Measurements from ENCODE around the gene PITHD1. TPM values are rescaled to one million over a fixed set of nuclear protein-coding genes. Genes with fewer than 3 reads are reported as not detected.
"Not testable (repeated sequence)": the region's sequence is repeated elsewhere in the genome, so short reads cannot be mapped to it uniquely, and the experiment has no call there.

PITHD1 gene, protein sequence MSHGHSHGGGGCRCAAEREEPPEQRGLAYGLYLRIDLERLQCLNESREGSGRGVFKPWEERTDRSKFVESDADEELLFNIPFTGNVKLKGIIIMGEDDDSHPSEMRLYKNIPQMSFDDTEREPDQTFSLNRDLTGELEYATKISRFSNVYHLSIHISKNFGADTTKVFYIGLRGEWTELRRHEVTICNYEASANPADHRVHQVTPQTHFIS
- total RNA-seq (71.7 and 99.6 TPM in 2 replicates), polyA plus RNA-seq (48.1 and 61.4 TPM in 2 replicates)

DNA sequence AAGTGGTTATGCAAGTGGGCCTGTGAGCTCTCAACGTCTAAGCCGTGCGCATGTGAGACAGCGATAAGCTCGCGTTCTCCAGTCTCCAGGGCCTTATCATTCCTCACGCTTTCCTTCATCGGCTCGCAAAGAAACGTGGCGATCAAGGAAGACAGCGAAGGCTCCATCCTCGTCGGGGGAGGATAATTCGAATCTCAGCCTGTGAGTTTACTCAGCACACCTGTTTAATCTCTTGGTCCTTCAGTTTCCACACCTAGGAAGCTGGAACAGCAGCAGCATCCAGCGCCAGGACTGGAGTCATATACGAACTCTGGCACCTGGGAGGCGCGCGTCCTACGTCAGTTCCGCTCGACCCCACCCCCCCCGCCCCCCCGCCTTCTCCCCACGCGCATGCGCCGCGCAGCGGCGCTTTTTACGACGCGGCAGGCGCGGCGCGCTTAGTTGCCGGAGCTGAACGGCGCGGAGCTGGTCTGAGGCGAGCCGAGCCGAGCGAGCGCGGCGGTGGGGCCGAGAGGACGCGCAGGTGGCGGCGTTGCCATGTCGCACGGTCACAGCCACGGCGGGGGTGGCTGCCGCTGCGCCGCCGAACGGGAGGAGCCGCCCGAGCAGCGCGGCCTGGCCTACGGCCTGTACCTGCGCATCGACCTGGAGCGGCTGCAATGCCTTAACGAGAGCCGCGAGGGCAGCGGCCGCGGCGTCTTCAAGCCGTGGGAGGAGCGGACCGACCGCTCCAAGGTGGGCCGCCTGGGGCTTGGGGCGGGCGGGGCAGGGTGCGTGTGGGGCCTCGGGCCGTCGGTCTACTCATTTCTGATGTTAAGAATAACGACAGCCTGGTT is at the start of gene PITHD1:
Gene PITHD1, plus strand, starts transcription at position 440 of the 836 bp plus-strand sequence. Its CDS starts 98 bp downstream, at position 538.
- DNase-seq (ENCODE audit: low read depth in 1 of 2, low spot score in 1 of 2), result peak; percentile 90 to 91
- Histone ChIP-seq H3K9me3 (ENCODE audit: low read depth) (no peaks in the 10 kb centered on the region), H3K27ac (peak within 1 kb of the TSS; percentile 86), H3K4me3 (peak within 1 kb of the TSS; percentile 88), H3K36me3 (peaks cover 2% of the 10 kb centered on the region), H3K4me1 (ENCODE audit: low read depth) (peaks cover 14% of the 10 kb centered on the region), H3K27me3 (no peaks in the 10 kb centered on the region)
- TF ChIP-seq CTCF (IDR thresholded peaks at IDR 0.05; ENCODE audit: low read depth, low read length), result no peak

DNA sequence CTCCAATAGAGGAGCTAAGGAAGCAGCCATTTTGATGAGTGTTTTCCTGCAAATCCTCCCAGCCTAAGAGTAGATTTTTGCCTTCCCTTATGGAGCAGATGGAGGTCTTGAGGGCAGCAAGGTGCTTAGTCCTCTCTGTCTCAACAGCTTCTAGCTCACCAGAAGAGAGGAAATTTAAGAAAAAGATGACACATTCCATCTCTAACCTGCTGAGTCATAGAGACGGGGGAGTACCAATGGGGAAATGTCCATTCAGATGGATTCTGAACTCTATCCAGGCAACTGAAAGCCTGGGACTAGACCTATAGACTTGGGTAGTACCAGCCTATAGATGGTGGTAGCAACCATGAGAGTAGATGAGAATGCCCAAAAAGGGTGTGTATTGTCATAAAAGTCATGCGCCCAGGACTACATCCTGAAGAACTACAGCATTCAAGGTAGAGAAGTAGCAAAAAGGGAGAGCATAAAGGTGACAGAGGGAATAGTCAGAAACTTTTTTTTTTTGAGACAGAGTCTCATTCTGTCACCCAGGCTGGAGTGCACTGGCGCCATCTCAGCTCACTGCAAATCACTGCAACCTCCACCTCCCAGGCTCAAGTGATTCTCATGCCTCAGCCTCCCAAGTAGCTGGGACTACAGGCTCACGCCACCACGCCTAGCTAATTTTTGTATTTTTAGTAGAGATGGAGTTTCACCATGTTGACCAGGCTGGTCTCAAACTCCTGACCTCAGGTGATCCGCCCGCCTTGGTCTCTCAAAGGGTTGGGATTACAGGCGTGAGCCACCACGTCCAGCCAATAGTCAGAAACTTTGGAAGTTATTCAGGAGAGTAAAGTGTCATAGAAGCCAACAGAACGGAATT is 45.6 kb upstream of the PITHD1 start:
- Histone ChIP-seq H3K4me3 (no peak overlapping the region), H3K27ac (no peak overlapping the region), H3K27me3 (no peaks in the 10 kb centered on the region), H3K36me3 (no peaks in the 10 kb centered on the region), H3K9me3 (ENCODE audit: low read depth) (no peaks in the 10 kb centered on the region), H3K4me1 (ENCODE audit: low read depth) (peaks cover 2% of the 10 kb centered on the region)
- no peak for TF ChIP-seq CTCF (IDR thresholded peaks at IDR 0.05; ENCODE audit: low read depth, low read length)
- DNase-seq (ENCODE audit: low read depth in 1 of 2, low spot score in 1 of 2), result peak in 1 of 2 donors; percentile 33

GRCh38 chr1:23733281-23733680 is 44.9 kb upstream of the PITHD1 start:
- H3K36me3 ChIP-seq; H3K9me3 ChIP-seq (ENCODE audit: low read depth); DNase-seq (ENCODE audit: low read depth in 1 of 2, low spot score in 1 of 2); H3K27me3 ChIP-seq; H3K27ac ChIP-seq; H3K4me3 ChIP-seq; H3K4me1 ChIP-seq (ENCODE audit: low read depth): not testable (repeated sequence)

- Histone ChIP-seq H3K27ac (no peak overlapping the region), H3K27me3 (no peaks in the 10 kb centered on the region), H3K4me1 (ENCODE audit: low read depth) (peaks cover 2% of the 10 kb centered on the region), H3K4me3 (no peak overlapping the region), H3K9me3 (ENCODE audit: low read depth) (no peaks in the 10 kb centered on the region), H3K36me3 (no peaks in the 10 kb centered on the region)
- TF ChIP-seq CTCF (IDR thresholded peaks at IDR 0.05; ENCODE audit: low read depth, low read length), result no peak
- no peak for DNase-seq (ENCODE audit: low read depth in 1 of 2, low spot score in 1 of 2)
Observed at GRCh38 chr1:23736437-23737134, 41.6 kb upstream of the PITHD1 start.

- Histone ChIP-seq H3K4me1 (ENCODE audit: low read depth) (peaks cover 13% of the 10 kb centered on the region), H3K4me3 (no peak overlapping the region), H3K36me3 (no peaks in the 10 kb centered on the region), H3K9me3 (ENCODE audit: low read depth) (no peaks in the 10 kb centered on the region), H3K27ac (no peak overlapping the region), H3K27me3 (no peaks in the 10 kb centered on the region)
- no peak for TF ChIP-seq CTCF (IDR thresholded peaks at IDR 0.05; ENCODE audit: low read depth, low read length)
- DNase-seq (ENCODE audit: low read depth in 1 of 2, low spot score in 1 of 2), result no peak
Observed at GRCh38 chr1:23741609-23742008, 36.6 kb upstream of the PITHD1 start.

All from cardiac muscle cell (in vitro differentiated cells and primary cell).